IMR-90 (cell line): ENCODE data around the gene ZNF445. TPM values are rescaled to one million over a fixed set of nuclear protein-coding genes. Genes with fewer than 3 reads are reported as not detected.

Experiments used
- ATAC-seq: fragments of 200-7000 bp; cut with Tn5 transposase; 2 replicates; pipeline ENCODE4 v1.9.1; 2020; ENCODE audit warnings: low read depth, mild to moderate bottlenecking, moderate library complexity
- BruUV-seq: library from RNA; stranded (reverse); fragments of 400-500 nt; replicated peaks from 2 replicates; lab custom pipeline; 2021; lab: Mats Ljungman, UMichigan
- CTCF ChIA-PET: fragments of 300-600 bp; formaldehyde crosslinking; extraction: SDS; loops from one replicate; lab custom pipeline; 2021; ENCODE audit warnings: antibody characterized with exemption; lab: Yijun Ruan, JAX
- POLR2A ChIA-PET: fragments of 300-600 bp; sonication (Branson Sonifier 250); formaldehyde crosslinking; loops from one replicate; lab custom pipeline; 2022; ENCODE audit warnings: antibody characterized with exemption; ENCODE audit not compliant: unreplicated experiment; lab: Charles Lee
- DNase-seq: peaks from one replicate; pipeline ENCODE4 v3.0.0; 2013
- H2AFZ ChIP-seq: replicated peaks from 2 replicates; pipeline ENCODE3; 2013; ENCODE audit warnings: low read length, mild to moderate bottlenecking; ENCODE audit not compliant: poor library complexity
- H2AK5ac ChIP-seq: 2 replicates; pipeline ENCODE4 v1.6.1; 2013; ENCODE audit warnings: low read depth, low read length, inconsistent platforms
- H2AK9ac ChIP-seq: replicated peaks from 2 replicates; pipeline ENCODE3; 2013; ENCODE audit warnings: mild to moderate bottlenecking, low read depth, low read length, moderate library complexity; ENCODE audit not compliant: poor library complexity
- H2BK120ac ChIP-seq: 2 replicates; pipeline ENCODE4 v1.6.1; 2013; ENCODE audit warnings: low read depth, low read length, inconsistent platforms
- H2BK15ac ChIP-seq: 3 replicates; pipeline ENCODE4 v1.6.1; 2013; ENCODE audit warnings: low read depth, low read length, inconsistent platforms
- H2BK20ac ChIP-seq: 2 replicates; pipeline ENCODE4 v1.6.1; 2013; ENCODE audit warnings: low read depth, mild to moderate bottlenecking, inconsistent platforms, low read length, moderate library complexity
- H2BK5ac ChIP-seq: 2 replicates; pipeline ENCODE4 v1.6.1; 2013; ENCODE audit warnings: mild to moderate bottlenecking, low read depth, low read length, inconsistent platforms; ENCODE audit not compliant: poor library complexity, severe bottlenecking
- H3K14ac ChIP-seq: replicated peaks from 2 replicates; pipeline ENCODE4 v1.6.1; 2013; ENCODE audit warnings: low read depth, low read length, inconsistent platforms
- H3K18ac ChIP-seq: 2 replicates; pipeline ENCODE4 v1.6.1; 2013; ENCODE audit warnings: low read depth, low read length, control low read depth
- H3K23ac ChIP-seq: 2 replicates; pipeline ENCODE4 v1.6.1; 2013; ENCODE audit warnings: low read depth, low read length, inconsistent platforms
- H3K27ac ChIP-seq: 2 replicates; pipeline ENCODE4 v1.5.1; 2013; ENCODE audit warnings: mild to moderate bottlenecking, control low read depth, low read length; ENCODE audit not compliant: insufficient read depth
- H3K27me3 ChIP-seq: 2 replicates; pipeline ENCODE4 v1.6.1; 2013; ENCODE audit warnings: low read length; ENCODE audit not compliant: control insufficient read depth, insufficient read depth
- H3K36me3 ChIP-seq: 2 replicates; pipeline ENCODE4 v1.6.1; 2013; ENCODE audit warnings: low read length, mixed read lengths; ENCODE audit not compliant: control insufficient read depth, insufficient read depth
- H3K4ac ChIP-seq: 2 replicates; pipeline ENCODE4 v1.6.1; 2013; ENCODE audit warnings: low read depth, low read length, inconsistent platforms
- H3K4me1 ChIP-seq: 2 replicates; pipeline ENCODE4 v1.6.1; 2013; ENCODE audit warnings: low read length, mixed read lengths; ENCODE audit not compliant: control insufficient read depth, insufficient read depth
- H3K4me2 ChIP-seq: 2 replicates; pipeline ENCODE4 v1.6.1; 2013; ENCODE audit warnings: low read depth, mild to moderate bottlenecking, control low read depth, low read length, moderate library complexity
- H3K4me3 ChIP-seq: 2 replicates; pipeline ENCODE4 v1.5.1; 2013; ENCODE audit warnings: low read depth, mild to moderate bottlenecking, control low read depth, low read length, moderate library complexity; ENCODE audit not compliant: insufficient read depth
- H3K56ac ChIP-seq: 2 replicates; pipeline ENCODE4 v1.6.1; 2013; ENCODE audit warnings: low read length, inconsistent platforms; ENCODE audit not compliant: insufficient read depth; ENCODE audit errors: extremely low read depth
- H3K79me1 ChIP-seq, 2 experiments: 2 replicates each; pipeline ENCODE4 v1.6.1; 2013; ENCODE audit warnings: low read length in 2 of 2, inconsistent platforms in 1 of 2, low read depth in 1 of 2
- H3K9ac ChIP-seq: 2 replicates; pipeline ENCODE4 v1.6.1; 2013; ENCODE audit warnings: low read depth, low read length, control low read depth
- H3K9me1 ChIP-seq: 2 replicates; pipeline ENCODE4 v1.6.1; 2013; ENCODE audit warnings: low read length, inconsistent platforms; ENCODE audit not compliant: insufficient read depth
- H3K9me3 ChIP-seq: 2 replicates; pipeline ENCODE4 v1.6.1; 2013; ENCODE audit warnings: low read length; ENCODE audit not compliant: control insufficient read depth, insufficient read depth
- H4K20me1 ChIP-seq: 2 replicates; pipeline ENCODE4 v1.6.1; 2013; ENCODE audit warnings: low read length, inconsistent platforms; ENCODE audit not compliant: insufficient read depth
- H4K5ac ChIP-seq: 2 replicates; pipeline ENCODE4 v1.6.1; 2013; ENCODE audit warnings: mild to moderate bottlenecking, low read depth, low read length, control low read depth
- H4K8ac ChIP-seq, 2 experiments: 2 replicates each; pipeline ENCODE4 v1.6.1; 2013; ENCODE audit warnings: low read depth in 2 of 2, low read length in 2 of 2, control low read depth in 1 of 2, inconsistent platforms in 1 of 2
- H4K91ac ChIP-seq: 2 replicates; pipeline ENCODE4 v1.6.1; 2013; ENCODE audit warnings: low read depth, low read length, inconsistent platforms; ENCODE audit not compliant: insufficient read depth
- BHLHE40 ChIP-seq: fragments of 150-350 bp; IDR thresholded peaks from 2 replicates; pipeline ENCODE4 v1.6.1; 2016; ENCODE audit warnings: mild to moderate bottlenecking, low read depth, low read length
- CEBPB ChIP-seq: IDR thresholded peaks from 2 replicates; pipeline ENCODE4 v1.6.1; 2012; ENCODE audit warnings: low read depth, low read length, improper control_type of control experiment
- FOS ChIP-seq: fragments of 150-350 bp; IDR thresholded peaks from 2 replicates; pipeline ENCODE4 v1.6.1; 2016; ENCODE audit warnings: low read depth, low read length
- MAFK ChIP-seq: IDR thresholded peaks from 2 replicates; pipeline ENCODE4 v1.6.1; 2012; ENCODE audit warnings: low read depth, low read length, improper control_type of control experiment
- MXI1 ChIP-seq: IDR thresholded peaks from 2 replicates; pipeline ENCODE4 v1.6.1; 2012; ENCODE audit warnings: low read depth, mild to moderate bottlenecking, low read length, moderate library complexity, borderline replicate concordance
- NFE2L2 ChIP-seq: fragments of 150-350 bp; IDR thresholded peaks from 2 replicates; pipeline ENCODE4 v1.6.1; 2016; ENCODE audit warnings: low read depth, mild to moderate bottlenecking, low read length
- RAD21 ChIP-seq: IDR thresholded peaks from 2 replicates; pipeline ENCODE4 v1.6.1; 2012; ENCODE audit warnings: low read length, improper control_type of control experiment
- RCOR1 ChIP-seq: IDR thresholded peaks from 2 replicates; pipeline ENCODE4 v1.6.1; 2012; ENCODE audit warnings: mild to moderate bottlenecking, low read length, improper control_type of control experiment; ENCODE audit not compliant: insufficient replicate concordance
- SMC3 ChIP-seq: fragments of 150-350 bp; IDR thresholded peaks from 2 replicates; pipeline ENCODE4 v1.6.1; 2016; ENCODE audit warnings: low read depth, mild to moderate bottlenecking, antibody characterized with exemption, low read length, moderate library complexity
- WGBS, 2 experiments: methylation state at CpG; one replicate each; pipeline versions ENCODE4 v1.1.5 to v1.1.7; 2013; ENCODE audit warnings: missing lambda C conversion rate in 2 of 2; ENCODE audit not compliant: insufficient read length in 1 of 2; ENCODE audit errors: extremely low coverage in 2 of 2; 5-methylcytosine and 5-hydroxymethylcytosine counted together
- dilution Hi-C: fragments of 300-500 bp; cut with HindIII; formaldehyde crosslinking; loops from one replicate; pipeline ENCODE4 v1.14.3; 2018; ENCODE audit warnings: low sequenced_read_pairs; ENCODE audit not compliant: unreplicated experiment
- in situ Hi-C: fragments of 300-500 bp; cut with MboI; formaldehyde crosslinking; loops from 3 replicates; pipeline ENCODE4 v1.14.3; 2019; ENCODE audit warnings: low sequenced_read_pairs, inconsistent platforms, mixed read lengths
- intact Hi-C: fragments of 100-400 bp; cut with micrococcal nuclease; formaldehyde crosslinking; loops from 2 replicates; pipeline ENCODE4 v1.10.0; 2022
- polyA plus RNA-seq, 3 experiments: library from polyadenylated mRNA; depleted of rRNA; stranded (reverse); fragments of >200 nt; gene quantifications; 2 replicates each; pipeline ENCODE4 v1.2.3, GENCODE V29; 2012; ENCODE audit warnings: low replicate concordance in 1 of 3
- total RNA-seq: library from RNA; depleted of rRNA; stranded (reverse); fragments of >200 nt; gene quantifications from 2 replicates; pipeline ENCODE4 v1.2.3, GENCODE V29; 2012
- TF ChIP-seq, protein P1 (sequence below): fragments of 150-350 bp; IDR thresholded peaks from 2 replicates; pipeline ENCODE4 v1.6.1; 2016; ENCODE audit warnings: low read depth, mild to moderate bottlenecking, low read length, moderate library complexity, borderline replicate concordance
- TF ChIP-seq, protein P2 (sequence below): fragments of 150-350 bp; IDR thresholded peaks from 2 replicates; pipeline ENCODE4 v1.6.1; 2017; ENCODE audit warnings: mild to moderate bottlenecking, antibody characterized with exemption, low read length, low read depth

ZNF445 gene
- total and polyA plus RNA-seq, 2 of the 4 experiments (the other 2 are of a cell fraction), result 3.3 to 6.3 TPM

DNA sequence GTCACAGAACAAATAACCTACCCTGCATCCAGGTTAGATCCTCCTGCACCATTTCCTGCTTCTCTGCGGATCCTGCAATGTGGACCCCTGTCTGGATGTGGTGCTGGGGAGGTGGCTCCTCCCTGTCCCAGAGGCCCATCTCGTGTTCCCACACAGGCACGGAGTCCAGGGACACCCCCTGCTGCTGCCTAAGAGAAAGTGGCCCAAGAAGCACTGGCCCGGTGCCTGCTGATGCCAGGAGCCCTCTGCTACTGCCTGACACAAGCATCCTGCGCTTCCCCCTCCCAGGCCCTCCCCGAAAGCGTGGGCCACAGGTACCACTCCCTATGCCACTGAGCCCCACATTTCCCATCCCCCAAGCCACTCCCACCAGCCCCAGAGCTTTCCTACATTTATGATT is 48.6 kb downstream of the ZNF445 start:
- Histone ChIP-seq H3K4me3 (no peak overlapping the region), H3K4me2 (no peak overlapping the region), H2AK9ac (no peak overlapping the region), H2AK5ac (no peak overlapping the region), H3K27me3 (peaks cover 4% of the 10 kb centered on the region; the same call in 1 of the 2 replicates), H4K20me1 (no peaks in the 10 kb centered on the region), H2BK120ac (no peak overlapping the region), H3K18ac (no peak overlapping the region), H3K56ac (no peak overlapping the region), H3K9ac (no peak overlapping the region), H3K14ac (no peak overlapping the region), H3K9me3 (no peaks in the 10 kb centered on the region), H3K27ac (no peak overlapping the region), H3K4me1 (no peaks in the 10 kb centered on the region), H3K4ac (no peak overlapping the region), H4K8ac (no peak overlapping the region), H2BK20ac (no peak overlapping the region), H3K36me3 (no peaks in the 10 kb centered on the region), H4K5ac (no peak overlapping the region), H2BK5ac (no peak overlapping the region), H2BK15ac (no peak overlapping the region), H3K9me1 (no peaks in the 10 kb centered on the region), H3K79me1 (no peaks in the 10 kb centered on the region), H2AFZ (no peak overlapping the region), H4K91ac (no peak overlapping the region), H3K23ac (no peak overlapping the region)
- CTCF ChIA-PET, result interaction anchor here (0.7 kb wide), 1 partner anchor 12 kb away, joined by 3 read pairs; no protein-coding TSS in a partner anchor
- DNase-seq, result no peak
- in situ Hi-C loops (no loop called here), intact Hi-C loops (no loop called here), dilution Hi-C loops (no loop called here)
- TF ChIP-seq BHLHE40, result no peak
- TF ChIP-seq, protein P1, sequence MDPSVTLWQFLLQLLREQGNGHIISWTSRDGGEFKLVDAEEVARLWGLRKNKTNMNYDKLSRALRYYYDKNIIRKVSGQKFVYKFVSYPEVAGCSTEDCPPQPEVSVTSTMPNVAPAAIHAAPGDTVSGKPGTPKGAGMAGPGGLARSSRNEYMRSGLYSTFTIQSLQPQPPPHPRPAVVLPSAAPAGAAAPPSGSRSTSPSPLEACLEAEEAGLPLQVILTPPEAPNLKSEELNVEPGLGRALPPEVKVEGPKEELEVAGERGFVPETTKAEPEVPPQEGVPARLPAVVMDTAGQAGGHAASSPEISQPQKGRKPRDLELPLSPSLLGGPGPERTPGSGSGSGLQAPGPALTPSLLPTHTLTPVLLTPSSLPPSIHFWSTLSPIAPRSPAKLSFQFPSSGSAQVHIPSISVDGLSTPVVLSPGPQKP, result no peak
- TF ChIP-seq RAD21, result no peak
- TF ChIP-seq MXI1, result no peak
- no peak for TF ChIP-seq CEBPB
- no peak for TF ChIP-seq FOS
- TF ChIP-seq, protein P2, sequence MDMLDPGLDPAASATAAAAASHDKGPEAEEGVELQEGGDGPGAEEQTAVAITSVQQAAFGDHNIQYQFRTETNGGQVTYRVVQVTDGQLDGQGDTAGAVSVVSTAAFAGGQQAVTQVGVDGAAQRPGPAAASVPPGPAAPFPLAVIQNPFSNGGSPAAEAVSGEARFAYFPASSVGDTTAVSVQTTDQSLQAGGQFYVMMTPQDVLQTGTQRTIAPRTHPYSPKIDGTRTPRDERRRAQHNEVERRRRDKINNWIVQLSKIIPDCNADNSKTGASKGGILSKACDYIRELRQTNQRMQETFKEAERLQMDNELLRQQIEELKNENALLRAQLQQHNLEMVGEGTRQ, result no peak
- no peak for TF ChIP-seq SMC3
- no peak for TF ChIP-seq MAFK
- no peak for TF ChIP-seq NFE2L2
- no peak for TF ChIP-seq RCOR1
- ATAC-seq, result no peak
- POLR2A ChIA-PET, result no interaction called here
- WGBS, 2 experiments, result 74% methylated on average over 3 of the region's 7 CpGs; no CpG with 5 or more reads in 1 of the 2 experiments
- no TSS peak for BruUV-seq
